ENCODE results near the gene EPHA1.

Gene EPHA1

DNA sequence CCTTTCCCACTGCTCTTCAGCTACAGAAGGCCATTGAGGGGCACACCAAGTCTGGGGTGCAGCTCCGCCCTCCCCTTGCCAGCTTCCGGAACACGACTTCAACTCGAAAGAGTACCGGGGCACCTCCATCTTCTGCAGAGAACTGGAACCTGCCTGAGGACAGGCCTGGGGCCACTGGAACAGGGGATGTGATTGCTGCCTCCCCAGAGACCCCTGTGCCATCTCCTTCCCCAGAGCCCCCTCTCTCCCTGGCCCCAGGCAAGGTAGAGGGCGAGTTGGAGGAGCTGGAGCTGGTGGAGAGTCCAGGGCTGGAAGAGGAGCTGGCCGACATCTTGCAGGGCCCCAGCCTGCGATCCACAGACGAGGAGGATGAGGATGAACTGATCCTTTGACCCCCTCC is 57.1 kb downstream of the EPHA1 start:
- no peak for DNase-seq

DNA sequence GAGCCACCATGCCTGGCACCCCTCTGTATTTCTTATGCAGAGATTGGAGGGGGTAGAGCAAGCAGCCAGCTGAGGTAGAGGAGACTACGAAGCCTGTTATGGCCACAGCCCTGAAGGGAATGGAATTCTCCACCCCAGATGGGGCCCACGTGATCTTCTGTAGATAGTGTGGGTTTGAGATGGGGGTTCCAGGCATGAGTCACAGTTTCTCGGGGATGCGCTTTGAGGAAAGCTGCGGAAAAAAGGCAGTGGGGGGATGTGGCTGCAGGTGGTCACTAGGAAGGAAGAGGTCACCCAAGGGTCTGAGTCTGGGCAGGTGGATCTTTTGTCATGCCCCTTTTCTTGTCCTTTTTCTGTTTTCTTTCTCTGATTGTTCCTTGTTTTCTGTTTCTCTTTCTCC is 57.6 kb downstream of the EPHA1 start:
- peak in 4 of 56 donors; percentile 24 to 52 (median 25) for DNase-seq

DNA sequence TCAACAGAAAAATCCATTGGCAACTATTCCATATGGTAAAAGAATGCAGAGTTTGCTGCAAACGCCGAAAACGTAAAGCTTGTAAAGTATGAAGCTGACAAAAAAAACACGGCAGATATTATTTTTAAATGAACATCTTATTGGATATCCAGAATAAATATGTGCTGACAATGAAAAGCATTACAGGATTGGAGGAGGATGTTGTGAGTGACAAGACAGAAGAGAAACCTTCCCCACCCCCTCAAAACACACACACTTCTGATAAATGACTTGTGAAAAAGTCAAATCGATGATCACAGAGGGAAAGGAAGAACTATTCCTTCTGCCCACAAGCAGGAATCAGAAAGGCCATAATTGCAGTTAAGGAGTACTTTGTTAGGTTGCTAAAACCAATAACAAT is 60.7 kb downstream of the EPHA1 start:
- DNase-seq: no peak

DNA sequence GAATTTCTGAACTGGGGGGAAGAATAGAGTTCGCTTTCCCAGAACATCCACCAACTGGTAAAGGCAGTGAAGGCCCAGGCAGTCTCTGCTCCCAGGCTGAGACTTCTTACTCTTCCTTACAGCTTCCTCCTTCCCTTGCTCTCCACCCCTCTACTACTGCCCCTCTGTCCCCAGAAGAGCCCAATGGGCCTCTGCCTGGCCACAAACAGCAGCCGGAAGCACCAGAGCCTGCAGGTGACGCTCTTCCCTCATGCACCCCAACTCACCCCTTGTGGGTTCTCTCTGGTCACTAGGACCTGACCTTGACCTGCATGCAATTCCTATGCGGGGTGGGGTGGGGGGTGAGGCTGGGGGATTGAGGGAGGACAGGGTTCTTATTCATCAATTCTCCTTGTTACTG is 62.6 kb downstream of the EPHA1 start:
- no peak for DNase-seq

DNA sequence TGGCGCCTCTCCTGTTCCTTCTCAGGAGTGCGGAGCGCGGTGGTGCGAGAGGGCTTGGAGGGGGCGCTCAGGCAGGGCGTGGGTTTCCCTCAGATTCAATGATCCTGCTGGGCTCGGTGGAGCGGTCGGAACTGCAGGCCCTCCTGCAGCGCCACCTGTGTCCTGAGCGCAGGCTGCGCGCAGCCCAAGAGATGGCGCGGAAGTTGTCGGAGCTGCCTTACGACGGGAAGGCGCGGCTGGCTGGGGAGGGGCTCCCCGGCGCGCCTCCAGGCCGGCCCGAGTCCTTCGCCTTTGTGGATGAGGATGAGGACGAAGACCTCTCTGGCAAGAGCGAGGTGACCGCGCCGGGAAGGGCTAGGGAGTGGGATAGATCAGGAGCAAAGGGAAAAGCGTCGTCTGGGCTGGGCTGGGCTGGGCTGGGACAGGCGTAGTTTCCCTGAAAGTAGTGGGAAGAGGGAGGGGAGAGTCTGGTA is 63.2 kb downstream of the EPHA1 start:
- DNase-seq: peak in 2 of 56 donors; percentile 22 to 42

DNA sequence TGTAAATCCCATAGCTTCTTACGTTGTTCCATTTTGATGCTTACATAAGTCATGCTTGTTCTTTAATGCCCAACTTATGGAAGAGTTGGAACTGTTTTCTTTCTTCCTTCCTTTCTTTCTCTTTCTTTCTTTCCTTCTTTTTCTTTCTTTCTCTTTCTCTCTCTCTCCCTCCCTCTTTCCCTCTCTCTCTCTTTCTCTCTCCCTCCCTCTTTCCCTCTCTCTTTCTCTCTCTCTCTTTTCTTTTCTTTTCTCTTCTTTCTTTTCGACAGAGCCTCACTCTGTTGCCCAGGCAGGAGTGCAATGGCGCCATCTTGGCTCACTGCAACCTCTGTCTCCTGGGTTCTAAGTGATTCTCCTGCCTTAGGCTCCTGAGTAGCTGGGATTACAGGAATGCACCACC is 65.1 kb downstream of the EPHA1 start:
- no peak for DNase-seq

DNA sequence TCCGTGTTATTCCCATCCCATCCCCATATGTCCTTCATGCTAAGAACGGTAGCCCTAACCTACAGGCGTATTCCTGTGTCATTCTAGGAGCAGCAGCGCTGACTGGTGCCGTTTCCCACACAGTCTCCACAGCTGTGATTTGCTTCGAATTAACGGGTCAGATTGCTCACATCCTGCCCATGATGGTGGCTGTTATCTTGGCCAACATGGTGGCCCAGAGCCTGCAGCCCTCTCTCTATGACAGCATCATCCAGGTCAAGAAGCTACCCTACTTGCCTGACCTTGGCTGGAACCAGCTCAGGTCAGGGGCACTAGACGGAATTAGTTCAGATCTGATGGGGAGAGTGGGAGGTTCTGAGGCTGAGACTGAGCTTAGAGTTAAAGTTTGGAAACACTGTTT is 66.8 kb downstream of the EPHA1 start:
- DNase-seq: no peak
